Mucosa of descending colon (tissue), 3 donors: ENCODE measurements around the gene VDR. TPM values are rescaled to one million over a fixed set of nuclear protein-coding genes. Genes with fewer than 3 reads are reported as not detected.

Experiments used
- ATAC-seq: fragments of 200-7000 bp; cut with Tn5 transposase; one replicate; pipeline ENCODE4 v1.9.1; 2020; ENCODE audit warnings: mild to moderate bottlenecking, moderate library complexity
- DNase-seq, 3 donors: peaks; one replicate each; pipeline ENCODE4 v3.0.0-alpha.2; 2020
- H3K36me3 ChIP-seq: fragments of 200-600 bp; one replicate; pipeline ENCODE4 v1.8.0; 2021; ENCODE audit warnings: low read depth, mild to moderate bottlenecking
- H3K4me1 ChIP-seq: fragments of 200-600 bp; one replicate; pipeline ENCODE4 v1.8.0; 2021; ENCODE audit warnings: low read depth, mild to moderate bottlenecking
- H3K4me3 ChIP-seq: fragments of 200-600 bp; one replicate; pipeline ENCODE4 v1.8.0; 2021; ENCODE audit warnings: mild to moderate bottlenecking
- H3K9me3 ChIP-seq: fragments of 200-600 bp; one replicate; pipeline ENCODE4 v1.8.0; 2021; ENCODE audit warnings: mild to moderate bottlenecking
- CTCF ChIP-seq: fragments of 200-600 bp; IDR thresholded peaks from one replicate; pipeline ENCODE4 v1.8.0; 2022; ENCODE audit warnings: antibody characterized with exemption, mild to moderate bottlenecking
- intact Hi-C, 2 donors: fragments of 100-400 bp; cut with DNase I in 1 of 2; cut with micrococcal nuclease in 1 of 2; formaldehyde crosslinking; loops; one replicate each; pipeline versions ENCODE4 v1.11.0 to v1.11.1; 2022; cut with DNase I, micrococcal nuclease
- total RNA-seq, 3 donors: library from RNA; stranded (reverse); fragmentation: NEBNext Ultra II Directional in 2 of 3; extraction: Animal tissue kit (Norgen Biotek cat#: 25700) in 2 of 3; gene quantifications; one replicate each; pipeline versions ENCODE4 v1.2.1 to v1.2.4, GENCODE V29; 2021 to 2023
- donor health status: DM: no; HTN: no; CAD: no; lungs with moderate emphysema.
- donor health status: DM: no; HTN: no; CAD: no.
- donor health status: DM: no; HTN: yes; CAD: no.

The VDR gene
- total RNA-seq, 3 donors from 2014 or later: 69.5 to 175 (median 162) TPM

GRCh38 chr12:47921907-47922306 is 17.1 kb upstream of the VDR start:
- no peak for TF ChIP-seq CTCF
- intact Hi-C loops: no loop called here
- ATAC-seq: no peak

GRCh38 chr12:47920913-47921312 is 16.1 kb upstream of the VDR start:
- no peak overlapping the region for H3K4me3 ChIP-seq
- H3K4me1 ChIP-seq: no peaks in the 10 kb centered on the region
- ATAC-seq (no peak), DNase-seq (no peak)
- H3K36me3 ChIP-seq: no peaks in the 10 kb centered on the region
- no peak for TF ChIP-seq CTCF
- no peaks in the 10 kb centered on the region for H3K9me3 ChIP-seq
- intact Hi-C loops: no loop called here

More at GRCh38 chr12:47921907-47922306, 17.1 kb upstream of the VDR start:
- Histone ChIP-seq H3K4me3 (no peak overlapping the region), H3K9me3 (no peaks in the 10 kb centered on the region), H3K4me1 (no peaks in the 10 kb centered on the region), H3K36me3 (no peaks in the 10 kb centered on the region)
- DNase-seq: no peak

GRCh38 chr12:47913081-47913480 is 8.3 kb upstream of the VDR start:
- DNase-seq: no peak
- intact Hi-C loops: no loop called here
- ATAC-seq: no peak
- no peaks in the 10 kb centered on the region for H3K9me3 ChIP-seq
- peaks cover 23% of the 10 kb centered on the region for H3K4me1 ChIP-seq
- no peak for TF ChIP-seq CTCF
- H3K36me3 ChIP-seq: no peaks in the 10 kb centered on the region
- no peak overlapping the region for H3K4me3 ChIP-seq

- Histone ChIP-seq H3K9me3 (no peaks in the 10 kb centered on the region), H3K36me3 (no peaks in the 10 kb centered on the region), H3K4me1 (peaks cover 27% of the 10 kb centered on the region), H3K4me3 (no peak overlapping the region)
- intact Hi-C loops: no loop called here
- peak in 1 of 3 donors; percentile 56 for DNase-seq
- TF ChIP-seq CTCF: no peak
- ATAC-seq: peak; percentile 85
Measured at GRCh38 chr12:47912556-47912955, 7.8 kb upstream of the VDR start.

- no peak for TF ChIP-seq CTCF
- Histone ChIP-seq H3K4me1 (peaks cover 34% of the 10 kb centered on the region), H3K4me3 (no peak overlapping the region), H3K36me3 (no peaks in the 10 kb centered on the region), H3K9me3 (no peaks in the 10 kb centered on the region)
- intact Hi-C loops: no loop called here
- DNase-seq (no peak), ATAC-seq (no peak)
Measured at GRCh38 chr12:47910981-47911380, 6.2 kb upstream of the VDR start.

- ATAC-seq: no peak
- DNase-seq: no peak
- no peak for TF ChIP-seq CTCF
- Histone ChIP-seq H3K9me3 (no peaks in the 10 kb centered on the region), H3K4me1 (peaks cover 34% of the 10 kb centered on the region), H3K36me3 (no peaks in the 10 kb centered on the region), H3K4me3 (no peak overlapping the region)
- intact Hi-C loops: no loop called here
Measured at GRCh38 chr12:47910486-47910885, 5.7 kb upstream of the VDR start.
